AG10803 (cell line): Measurements from ENCODE around the gene CPSF7.
"Not testable (repeated sequence)": the region's sequence is repeated elsewhere in the genome, so short reads cannot be mapped to it uniquely, and the experiment has no call there.

ENCODE experiments used
- DNase-seq: peaks from one replicate; pipeline ENCODE4 v3.0.0; 2010; ENCODE audit warnings: low read depth
- H3K4me3 ChIP-seq: 2 replicates; pipeline ENCODE4 v1.5.1; 2011; ENCODE audit warnings: mild to moderate bottlenecking, low read length, control low read depth
- CTCF ChIP-seq: conservative IDR thresholded peaks from 2 replicates; pipeline ENCODE4 v1.5.1; 2011; ENCODE audit warnings: mild to moderate bottlenecking, low read length, control low read depth, inconsistent platforms

Gene CPSF7

GRCh38 chr11:61439615-61440014 is 9.8 kb upstream of the CPSF7 start:
- TF ChIP-seq CTCF: no peak
- no peak for DNase-seq
- no peak overlapping the region for H3K4me3 ChIP-seq

- no peak overlapping the region for H3K4me3 ChIP-seq
- TF ChIP-seq CTCF: no peak
- no peak for DNase-seq
These were observed 7.7 kb upstream of the CPSF7 start for GRCh38 chr11:61437496-61437895.

- not testable (repeated sequence) for DNase-seq
These were observed 1.1 kb upstream of the CPSF7 start for GRCh38 chr11:61430839-61431238.

GRCh38 chr11:61429346-61429690 is 457 bp downstream of the CPSF7 start:
- peak; percentile 60 for DNase-seq
- TF ChIP-seq CTCF: no peak
- H3K4me3 ChIP-seq: peak overlapping the region; percentile 82

More at GRCh38 chr11:61430839-61431238, 1.1 kb upstream of the CPSF7 start:
- H3K4me3 ChIP-seq: peak overlapping the region; percentile 91

- DNase-seq: no peak
- no peak for TF ChIP-seq CTCF
- no peak overlapping the region for H3K4me3 ChIP-seq
These were observed 4.2 kb downstream of the CPSF7 start for GRCh38 chr11:61425367-61426131.

- DNase-seq: no peak
- H3K4me3 ChIP-seq: no peak overlapping the region
- no peak for TF ChIP-seq CTCF
These were observed 7.5 kb downstream of the CPSF7 start for GRCh38 chr11:61422226-61422625.

GRCh38 chr11:61418136-61418535 is 11.6 kb downstream of the CPSF7 start:
- H3K4me3 ChIP-seq: no peak overlapping the region
- DNase-seq: no peak
- TF ChIP-seq CTCF: no peak
